Omental fat pad (tissue), 4 donors: Measurements from ENCODE around the gene GAS2L1. TPM values are rescaled to one million over a fixed set of nuclear protein-coding genes. Genes with fewer than 3 reads are reported as not detected.

Experiments
- ATAC-seq: fragments of 150-250 bp; one replicate; pipeline ENCODE4 v1.9.1; 2016; ENCODE audit warnings: mild to moderate bottlenecking, moderate library complexity; ENCODE audit not compliant: low FRiP score
- DNase-seq: peaks from one replicate; pipeline ENCODE4 v3.0.0-alpha.2; 2019; ENCODE audit warnings: low spot score
- CTCF ChIP-seq, 3 donors: fragments of 450-650 bp; IDR thresholded peaks; one replicate each; pipeline ENCODE4 v1.5.1; 2016 to 2017; ENCODE audit warnings: antibody characterized with exemption in 3 of 3, mild to moderate bottlenecking in 3 of 3, moderate library complexity in 2 of 3
- total RNA-seq, 4 donors: library from RNA; depleted of rRNA; stranded (reverse); fragments of >200 nt; gene quantifications; one replicate each; pipeline ENCODE4 v1.1.0, GENCODE V29; 2016

The GAS2L1 gene
- total RNA-seq, 4 donors from 2014 or later = 13.4 to 29.0 (median 22.7) TPM

- TF ChIP-seq CTCF (IDR thresholded peaks at IDR 0.05) = no peak
- DNase-seq (no peak), ATAC-seq (peak; percentile 36)
Measured at GRCh38 chr22:29268511-29269229, 37.8 kb upstream of the GAS2L1 start.

- ATAC-seq = no peak
- DNase-seq = no peak
- TF ChIP-seq CTCF (IDR thresholded peaks at IDR 0.05) = no peak
Measured at GRCh38 chr22:29269230-29269604, 37.2 kb upstream of the GAS2L1 start.

GRCh38 chr22:29269731-29270474 lies 36.5 kb upstream of the GAS2L1 start:
- DNase-seq (no peak), ATAC-seq (no peak)
- no peak for TF ChIP-seq CTCF (IDR thresholded peaks at IDR 0.05)

- TF ChIP-seq CTCF (IDR thresholded peaks at IDR 0.05) = no peak
- ATAC-seq = no peak
- no peak for DNase-seq
Measured at GRCh38 chr22:29270475-29271271, 35.8 kb upstream of the GAS2L1 start.

- DNase-seq (no peak), ATAC-seq (no peak)
- no peak for TF ChIP-seq CTCF (IDR thresholded peaks at IDR 0.05)
Measured at GRCh38 chr22:29272624-29273023, 33.8 kb upstream of the GAS2L1 start.

- no peak for TF ChIP-seq CTCF (IDR thresholded peaks at IDR 0.05)
- DNase-seq = no peak
- ATAC-seq = no peak
Measured at GRCh38 chr22:29275167-29275566, 31.3 kb upstream of the GAS2L1 start.
